NOMO-1 treated with dmso at 0.1 percent for 144 hours (cell line): ENCODE results near the gene KRT39.
"Not testable (repeated sequence)": the region's sequence is repeated elsewhere in the genome, so short reads cannot be mapped to it uniquely, and the experiment has no call there.

Experiments used
- DNase-seq: peaks from one replicate; lab custom pipeline; 2025; ENCODE audit not compliant: unreplicated experiment; lab: John Stamatoyannopoulos, UW

Gene KRT39

DNA sequence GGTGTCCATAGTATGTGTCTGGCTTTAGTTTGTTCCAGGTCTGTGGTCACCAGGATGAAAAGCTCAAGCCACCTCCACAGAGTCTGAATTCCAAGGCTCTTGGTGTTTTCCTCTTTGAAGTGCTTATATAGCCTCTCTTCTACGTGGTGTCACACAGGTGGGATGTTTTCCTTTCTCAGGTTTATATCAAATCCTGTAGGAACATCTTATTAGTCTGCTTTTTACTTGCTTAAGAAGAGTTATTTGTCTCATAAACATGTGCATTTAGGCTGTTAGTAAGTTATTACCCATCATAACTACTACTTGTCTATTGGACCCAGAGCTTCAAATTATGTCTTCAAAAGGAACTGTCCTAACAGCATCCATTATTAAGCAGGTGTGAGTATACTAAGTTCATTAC, at the start of gene KRT39:
TSS of gene KRT39 (minus strand) at position 101 of the 400 bp plus-strand sequence. CDS start at position 9, 92 bp downstream.
- DNase-seq, result no peak

DNA sequence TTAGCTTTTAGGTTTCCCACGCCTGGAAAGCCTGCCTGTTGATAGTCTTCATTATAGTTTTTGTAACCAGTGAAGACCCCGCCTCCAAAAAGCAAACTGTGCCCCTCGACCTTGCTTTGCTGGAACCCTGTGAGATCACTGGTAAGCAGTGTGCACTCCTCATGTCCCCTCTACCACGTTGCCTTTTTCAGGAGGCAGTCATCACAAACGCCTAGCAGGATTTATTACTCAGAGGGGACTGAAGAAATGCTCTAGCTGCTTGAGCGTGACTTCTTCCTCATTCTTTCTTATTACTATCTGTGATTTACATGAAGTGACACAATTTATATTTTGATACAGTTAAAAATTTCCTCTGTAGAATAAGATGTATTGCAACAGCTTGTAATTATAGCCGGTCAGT, 48.7 kb upstream of the KRT39 start:
- DNase-seq, result no peak

DNA sequence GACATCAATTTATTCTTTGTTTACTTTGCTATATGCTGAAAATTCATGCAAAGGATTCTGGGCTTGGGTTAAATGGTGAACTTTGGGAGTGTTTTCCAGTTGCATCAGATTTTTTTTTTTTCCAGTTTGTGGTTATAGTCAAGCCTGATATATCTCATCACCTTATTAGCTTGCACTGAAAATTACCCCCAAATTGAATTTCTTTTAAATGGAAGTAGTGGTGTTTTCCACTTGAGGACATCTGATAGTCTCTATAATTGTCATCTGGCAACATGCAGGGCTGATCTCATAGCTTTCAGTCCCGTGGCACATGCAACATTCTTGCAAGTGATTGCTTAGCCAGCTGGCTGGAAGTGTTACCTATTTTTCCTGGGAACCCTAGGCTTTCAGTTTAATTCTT, 46.9 kb upstream of the KRT39 start:
- no peak for DNase-seq

DNA sequence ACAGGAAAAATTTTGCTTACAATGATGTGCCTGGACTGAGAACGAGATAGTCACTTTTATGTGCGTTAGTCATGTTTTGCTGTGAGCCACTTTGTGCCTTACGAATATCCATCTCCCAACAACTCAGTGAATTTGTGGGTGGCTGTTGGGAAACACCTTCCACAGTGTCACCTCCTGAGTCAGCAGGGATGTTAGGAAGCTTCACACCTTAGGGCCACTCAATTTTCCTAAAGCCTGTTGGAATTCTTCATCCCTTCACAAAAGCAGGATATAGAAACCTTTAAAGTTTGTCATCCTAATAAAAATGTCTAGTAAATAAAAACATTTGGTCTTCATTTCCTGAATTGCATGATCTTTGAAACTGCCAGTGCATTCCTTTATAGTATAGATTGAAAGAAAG, 46.4 kb upstream of the KRT39 start:
- DNase-seq, result no peak

- no peak for DNase-seq
Measured at GRCh38 chr17:41012326-41013120, 45.8 kb upstream of the KRT39 start.

DNA sequence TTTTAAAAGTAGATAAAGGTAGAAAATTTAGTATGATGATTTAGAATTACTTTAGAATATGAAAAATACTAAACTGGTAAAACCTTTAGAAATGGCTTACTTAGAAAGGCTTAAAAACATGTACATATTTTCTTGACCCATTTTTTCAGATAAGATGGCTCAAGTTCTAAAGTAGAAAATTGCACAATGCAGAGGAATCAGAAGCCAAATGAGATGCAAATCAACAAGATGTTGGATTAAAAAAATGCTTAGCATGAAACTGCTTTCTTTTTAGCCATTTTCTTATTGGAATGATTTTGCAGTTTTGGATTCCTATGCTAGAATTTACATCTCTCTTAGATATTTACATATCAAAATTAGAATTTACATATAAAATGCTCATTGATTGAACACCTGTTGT, 43.7 kb upstream of the KRT39 start:
- no peak for DNase-seq

DNA sequence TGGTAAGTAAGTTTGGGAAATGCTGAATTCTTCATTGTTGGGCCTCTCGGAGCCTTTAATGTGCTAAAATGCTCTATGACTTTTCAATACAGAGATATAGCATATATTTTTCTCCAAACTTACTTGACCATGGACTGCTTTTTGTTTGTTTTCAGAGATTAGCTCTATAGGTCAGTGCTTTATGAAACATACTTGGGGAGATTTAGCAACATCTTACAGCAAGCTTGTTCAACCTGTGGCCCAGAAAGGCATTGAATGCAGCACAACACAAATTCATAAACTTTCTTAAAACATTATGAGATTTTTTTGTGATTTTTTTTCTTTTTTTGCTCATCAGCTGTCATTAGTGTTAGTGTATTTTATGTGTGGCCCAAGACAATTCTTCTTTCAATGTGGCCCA, 43.2 kb upstream of the KRT39 start:
- no peak for DNase-seq

DNA sequence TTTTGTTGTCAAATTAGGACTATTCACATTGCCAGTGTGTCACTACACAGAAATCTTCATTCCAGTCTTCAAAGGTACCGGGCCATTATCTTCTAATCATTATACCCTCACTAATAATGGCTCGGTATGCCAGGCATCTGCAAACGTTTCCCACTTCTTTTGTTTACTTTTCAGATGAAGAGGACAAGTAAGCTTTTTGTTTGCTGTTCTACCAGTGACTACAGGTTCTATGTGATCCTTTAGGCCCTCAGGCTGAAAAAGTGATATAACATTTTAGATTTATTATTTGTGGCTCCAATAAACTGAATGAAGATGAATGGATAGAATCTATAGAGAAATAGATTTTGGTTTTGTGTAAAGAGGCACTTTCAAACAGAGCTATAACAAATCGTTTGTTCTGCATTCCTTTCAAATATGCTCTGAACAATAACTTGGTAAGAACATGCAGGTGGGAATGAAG, 42.6 kb upstream of the KRT39 start:
- DNase-seq, result no peak

DNA sequence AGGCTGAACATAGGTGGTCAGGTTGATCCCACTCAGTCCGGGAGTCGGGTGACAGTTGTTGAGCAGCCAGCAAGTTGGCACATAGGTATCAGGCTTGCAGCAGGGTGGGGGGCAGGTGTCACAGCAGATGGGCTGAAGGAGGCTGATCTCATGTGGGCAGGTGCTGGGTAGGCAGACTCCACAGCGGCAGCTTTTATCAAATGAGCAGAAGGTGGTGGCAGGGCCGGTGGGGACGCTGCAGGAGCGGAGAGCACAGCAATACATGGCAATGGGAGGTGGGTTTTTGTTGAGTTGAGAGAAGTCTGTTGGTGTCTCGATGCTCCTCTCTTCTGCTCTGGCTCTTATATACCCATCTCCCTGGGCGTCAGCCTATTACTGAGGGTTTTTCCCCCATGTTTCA, 42.1 kb upstream of the KRT39 start, which contains the start of gene KRTAP3-1:
TSS of gene KRTAP3-1 (minus strand) at position 318 of the 400 bp plus-strand sequence. CDS start at position 264, 54 bp downstream.
- DNase-seq, result no peak

DNA sequence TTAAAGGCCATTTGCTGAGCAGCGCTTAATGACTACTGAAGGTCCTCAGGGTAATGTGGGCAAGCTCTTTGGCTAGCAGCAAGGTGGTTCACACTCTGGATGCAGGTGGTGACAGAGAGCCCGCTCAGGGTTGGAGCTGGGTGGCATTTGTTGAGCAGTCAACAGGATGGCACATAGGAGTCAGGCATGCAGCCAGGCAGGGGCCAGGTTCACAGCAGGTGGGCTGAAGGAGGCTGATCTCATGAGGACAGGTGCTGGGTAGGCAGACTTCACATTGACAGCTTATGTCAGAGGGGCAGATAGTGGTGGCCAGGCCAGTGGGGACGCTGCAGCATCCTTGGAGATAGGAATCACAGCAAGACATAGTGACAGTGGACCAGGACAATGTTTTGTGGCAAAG, 37.6 kb upstream of the KRT39 start:
- DNase-seq, result no peak

DNA sequence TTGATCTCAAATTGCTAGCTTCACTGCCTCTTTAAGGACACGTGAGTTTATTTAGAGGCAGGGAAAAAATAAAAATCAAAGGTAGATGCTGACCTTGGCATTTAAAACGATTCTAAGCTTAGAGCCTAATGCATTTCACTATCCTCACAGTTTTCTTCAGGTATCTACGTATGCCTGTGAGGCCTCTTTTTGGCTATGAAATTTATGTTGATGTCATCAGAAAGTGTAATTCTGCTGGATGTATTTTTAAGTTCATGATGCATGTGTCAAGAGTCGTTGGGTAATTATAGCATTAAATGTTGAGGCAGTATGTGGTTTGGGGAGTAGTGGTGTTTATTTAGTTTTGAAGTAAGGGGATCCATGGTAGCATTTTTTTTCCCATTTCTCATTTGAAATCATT, 37.2 kb upstream of the KRT39 start:
- DNase-seq, result no peak

DNA sequence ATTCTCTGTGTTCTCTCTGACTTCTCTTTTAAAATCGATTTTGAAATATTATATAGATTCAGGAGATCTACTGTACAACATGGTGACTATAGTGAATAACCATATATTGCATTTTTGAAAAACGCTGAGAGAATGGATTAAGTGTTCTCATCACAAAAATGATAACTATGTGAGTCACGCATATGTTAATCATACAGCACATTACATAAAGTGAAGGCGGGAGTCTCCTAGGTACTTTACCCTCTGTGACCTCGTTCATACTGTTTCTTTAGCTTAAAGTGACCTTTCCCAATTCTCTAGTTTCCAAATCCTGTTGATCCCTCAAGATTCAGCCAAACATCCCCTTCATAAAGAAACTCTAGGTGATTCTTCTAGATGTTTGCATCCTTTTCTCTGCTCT, 36.1 kb upstream of the KRT39 start:
- no peak for DNase-seq

DNA sequence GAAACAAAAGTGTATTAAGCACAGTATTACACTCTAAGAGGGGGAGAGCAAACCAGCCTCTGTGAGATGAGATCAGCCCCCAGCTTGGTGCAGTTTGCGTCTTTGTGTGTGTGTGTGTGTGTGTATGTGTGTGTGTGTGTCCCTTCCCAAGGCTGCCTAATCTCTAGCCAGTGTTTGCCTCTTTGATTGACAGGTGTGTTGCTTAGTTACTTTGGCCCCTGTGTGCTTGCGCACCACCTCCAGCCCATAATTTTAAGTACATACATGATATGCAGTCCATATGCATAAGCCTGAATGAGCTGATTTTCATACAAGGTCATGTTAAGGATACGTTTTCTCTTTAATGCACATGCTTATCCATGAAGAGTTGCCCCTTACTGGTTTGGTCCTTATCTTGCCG, 35.0 kb upstream of the KRT39 start:
- no peak for DNase-seq

DNA sequence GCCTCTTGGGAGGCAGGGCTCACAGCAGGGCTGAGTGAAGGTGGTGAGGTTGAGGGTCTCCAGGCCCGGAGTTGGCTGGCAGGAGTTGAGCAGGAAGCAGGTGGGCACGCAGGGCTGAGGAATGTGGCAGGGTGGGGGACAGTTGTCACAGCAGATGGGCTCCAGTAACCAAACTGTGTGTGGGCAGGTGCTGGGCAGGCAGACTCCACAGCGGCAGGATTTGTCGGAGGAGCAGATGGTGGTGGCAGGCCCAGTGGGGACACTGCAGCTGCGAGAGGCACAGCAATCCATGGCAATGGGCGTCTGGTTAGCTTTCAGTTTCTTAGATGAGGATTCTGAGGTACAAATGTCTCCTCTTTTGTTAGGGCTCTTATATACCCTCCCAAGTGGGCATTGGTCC, 32.8 kb upstream of the KRT39 start, which contains the start of gene KRTAP3-2:
TSS of gene KRTAP3-2 (minus strand) at position 344 of the 400 bp plus-strand sequence. CDS start at position 291, 53 bp downstream.
- DNase-seq, result not testable (repeated sequence)

DNA sequence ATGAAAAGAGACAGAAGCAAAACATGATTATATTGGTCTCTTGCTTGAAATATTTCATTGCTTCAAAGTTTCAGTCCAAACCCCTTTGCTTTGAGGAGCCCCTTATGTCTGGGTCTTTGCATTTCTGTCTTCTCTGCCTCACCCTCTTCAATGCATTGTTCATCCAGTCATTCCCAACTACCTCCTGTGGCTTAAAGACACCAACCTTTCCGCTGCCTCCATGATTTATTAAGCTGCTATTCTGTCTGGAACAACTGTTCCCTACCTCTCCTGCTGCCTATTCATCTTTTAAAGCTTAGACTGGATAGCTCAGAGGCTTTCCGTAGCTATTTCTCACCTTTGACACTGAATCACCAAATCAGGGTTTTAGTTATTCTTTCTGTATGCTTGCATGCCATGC, 30.6 kb upstream of the KRT39 start:
- DNase-seq, result no peak

- no peak for DNase-seq
Measured at GRCh38 chr17:40996829-40997228, 30.1 kb upstream of the KRT39 start.

GRCh38 chr17:40995116-40995515, 28.4 kb upstream of the KRT39 start:
- no peak for DNase-seq

DNA sequence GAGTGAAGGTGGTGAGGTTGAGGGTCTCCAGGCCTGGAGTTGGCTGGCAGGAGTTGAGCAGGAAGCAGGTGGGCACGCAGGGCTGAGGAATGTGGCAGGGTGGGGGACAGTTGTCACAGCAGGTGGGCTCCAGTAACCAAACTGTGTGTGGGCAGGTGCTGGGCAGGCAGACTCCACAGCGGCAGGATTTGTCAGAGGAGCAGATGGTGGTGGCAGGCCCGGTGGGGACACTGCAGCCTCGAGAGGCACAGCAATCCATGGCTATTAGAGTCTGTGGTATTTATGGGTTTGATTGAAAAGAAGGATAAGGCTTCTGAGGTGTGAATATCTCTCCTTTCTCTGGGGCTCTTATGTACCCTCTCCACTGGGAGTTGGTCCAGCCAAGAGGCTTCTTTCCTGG, 27.1 kb upstream of the KRT39 start, which contains the start of gene KRTAP3-3:
TSS of gene KRTAP3-3 (minus strand) at position 326 of the 400 bp plus-strand sequence. CDS start at position 259, 67 bp downstream.
- DNase-seq, result no peak

- no peak for DNase-seq
Measured at GRCh38 chr17:40993084-40993483, 26.3 kb upstream of the KRT39 start.

DNA sequence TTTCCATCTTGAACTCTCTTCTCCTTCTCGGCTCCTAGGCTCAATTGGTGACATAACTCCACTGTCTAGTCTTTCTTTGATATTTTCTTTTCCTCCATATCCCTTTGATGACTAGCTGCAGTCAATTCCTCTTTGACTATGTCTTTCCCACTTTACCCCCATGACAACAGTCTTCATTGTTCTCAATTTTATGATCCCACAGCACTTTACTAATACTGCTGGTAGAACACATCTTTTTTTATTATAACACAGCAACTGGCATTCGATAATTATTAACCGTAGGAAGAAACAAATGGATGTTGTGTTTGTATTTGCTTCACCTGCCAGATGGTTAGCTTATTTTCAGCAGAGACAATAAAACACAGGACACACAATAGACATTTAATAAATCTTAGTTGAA, 25.9 kb upstream of the KRT39 start:
- DNase-seq, result no peak

GRCh38 chr17:40986920-40987319, 20.2 kb upstream of the KRT39 start:
- DNase-seq, result no peak

- DNase-seq, result no peak
Measured at GRCh38 chr17:40984226-40984625, 17.5 kb upstream of the KRT39 start, which contains the start of gene KRT40. Gene KRT40 (minus strand): TSS chr17:40984326. CDS start chr17:40984273, 53 bp downstream.
